Bronchial epithelial cell (primary cell): ENCODE measurements around the gene AUH. TPM values are rescaled to one million over a fixed set of nuclear protein-coding genes. Genes with fewer than 3 reads are reported as not detected.

Experiments
- DNase-seq: peaks from one replicate; pipeline ENCODE4 v3.0.0-alpha.2; 2010; ENCODE audit warnings: low read depth
- FAIRE-seq: peaks from 2 replicates; lab custom pipeline; 2011; peaks lifted over from hg19 to GRCh38; lab: Jason Lieb, UNC
- H3K27me3 ChIP-seq: 2 replicates; pipeline ENCODE4 v1.5.1; 2011; ENCODE audit warnings: low read length; ENCODE audit not compliant: control insufficient read depth, insufficient read depth
- H3K36me3 ChIP-seq: 2 replicates; pipeline ENCODE4 v1.5.1; 2011; ENCODE audit warnings: low read length; ENCODE audit not compliant: control insufficient read depth, insufficient read depth
- H3K4me3 ChIP-seq: 2 replicates; pipeline ENCODE4 v1.5.1; 2011; ENCODE audit warnings: mild to moderate bottlenecking, low read depth, low read length, control low read depth
- CTCF ChIP-seq: IDR thresholded peaks from 2 replicates; pipeline ENCODE4 v1.5.1; 2011; ENCODE audit warnings: mild to moderate bottlenecking, moderate library complexity, low read length, control low read depth, inconsistent platforms; ENCODE audit not compliant: insufficient read depth, severe bottlenecking
- total RNA-seq: library from RNA; depleted of rRNA; stranded (reverse); fragments of >200 nt; gene quantifications from 2 replicates; pipeline ENCODE4 v1.2.1, GENCODE V29; 2014

AUH gene
- total RNA-seq, 1 donor from 2014 or later, result 16.8 TPM

GRCh38 chr9:91298311-91298710 lies 63.4 kb downstream of the AUH start:
- Histone ChIP-seq H3K27me3 (no peaks in the 10 kb centered on the region), H3K4me3 (no peak overlapping the region), H3K36me3 (peaks cover 4% of the 10 kb centered on the region)
- DNase-seq, result peak; percentile 72
- no peak for FAIRE-seq
- TF ChIP-seq CTCF, result no peak

GRCh38 chr9:91297306-91297705 lies 64.4 kb downstream of the AUH start:
- Histone ChIP-seq H3K36me3 (peaks cover 4% of the 10 kb centered on the region), H3K27me3 (no peaks in the 10 kb centered on the region), H3K4me3 (no peak overlapping the region)
- TF ChIP-seq CTCF, result no peak
- no peak for FAIRE-seq
- DNase-seq, result no peak

GRCh38 chr9:91296354-91296753 lies 65.4 kb downstream of the AUH start:
- no peak for TF ChIP-seq CTCF
- Histone ChIP-seq H3K27me3 (no peaks in the 10 kb centered on the region), H3K36me3 (peaks cover 4% of the 10 kb centered on the region), H3K4me3 (no peak overlapping the region)
- FAIRE-seq (no peak), DNase-seq (no peak)

- Histone ChIP-seq H3K27me3 (no peaks in the 10 kb centered on the region), H3K4me3 (no peak overlapping the region), H3K36me3 (peaks cover 4% of the 10 kb centered on the region)
- FAIRE-seq, result no peak
- no peak for DNase-seq
- no peak for TF ChIP-seq CTCF
Measured at GRCh38 chr9:91295357-91295756, 66.4 kb downstream of the AUH start.

GRCh38 chr9:91291866-91292265 lies 69.9 kb downstream of the AUH start:
- no peak for FAIRE-seq
- DNase-seq, result no peak
- Histone ChIP-seq H3K4me3 (no peak overlapping the region), H3K36me3 (peaks cover 1% of the 10 kb centered on the region), H3K27me3 (no peaks in the 10 kb centered on the region)
- no peak for TF ChIP-seq CTCF

- DNase-seq (no peak), FAIRE-seq (no peak)
- no peak for TF ChIP-seq CTCF
- Histone ChIP-seq H3K36me3 (no peaks in the 10 kb centered on the region), H3K27me3 (no peaks in the 10 kb centered on the region), H3K4me3 (no peak overlapping the region)
Measured at GRCh38 chr9:91289244-91289643, 72.5 kb downstream of the AUH start.
